MM.1S (cell line): ENCODE results near the gene FBXL7.

ENCODE experiments used
- CTCF ChIP-seq: fragments of 300-600 bp; sonication (generic); IDR thresholded peaks from 2 replicates; pipeline ENCODE4 v1.5.1; 2016; ENCODE audit warnings: antibody characterized with exemption, low read length, mixed read lengths
- EZH2 ChIP-seq: fragments of 300-600 bp; sonication (generic); optimal IDR thresholded peaks from 2 replicates; pipeline ENCODE3; 2017; ENCODE audit warnings: low read depth, mild to moderate bottlenecking, antibody characterized with exemption, low read length, mixed read lengths
- EZH2phosphoT487 ChIP-seq: fragments of 300-600 bp; sonication (generic); IDR thresholded peaks from 2 replicates; pipeline ENCODE4 v1.6.1; 2018; ENCODE audit warnings: antibody characterized with exemption, low read length

GRCh38 chr5:15637886-15638285 is 137.9 kb downstream of the FBXL7 start:
- TF ChIP-seq EZH2 (no peak), CTCF (no peak), EZH2phosphoT487 (no peak)
